OCI-LY1 (cell line): ENCODE measurements around the gene SUSD1.

Source experiments
- H2AFZ ChIP-seq: fragments of 200-600 bp; sonication (generic), shearing (Covaris generic); 2 replicates; pipeline ENCODE4 v1.6.0; 2014; ENCODE audit warnings: antibody characterized with exemption, mild to moderate bottlenecking, low read length
- H3F3A ChIP-seq: fragments of 200-600 bp; sonication (generic), shearing (Covaris generic); 2 replicates; pipeline ENCODE4 v1.6.0; 2014; ENCODE audit warnings: mild to moderate bottlenecking, antibody characterized with exemption, low read length, moderate library complexity; ENCODE audit not compliant: insufficient read depth
- H3K27ac ChIP-seq: fragments of 200-600 bp; sonication (generic); 2 replicates; pipeline ENCODE4 v1.5.1; 2014; ENCODE audit warnings: low read length, mixed run types, mild to moderate bottlenecking, low read depth; ENCODE audit not compliant: poor library complexity, severe bottlenecking
- H3K27me3 ChIP-seq: fragments of 200-600 bp; sonication (generic); 2 replicates; pipeline ENCODE4 v1.6.0; 2014; ENCODE audit warnings: antibody characterized with exemption, mild to moderate bottlenecking, low read length, moderate library complexity; ENCODE audit not compliant: insufficient read depth
- H3K36me3 ChIP-seq: fragments of 200-600 bp; sonication (generic); 2 replicates; pipeline ENCODE4 v1.6.1; 2014; ENCODE audit warnings: mild to moderate bottlenecking, antibody characterized with exemption, low read length, moderate library complexity, mixed read lengths; ENCODE audit not compliant: insufficient read depth
- H3K4me1 ChIP-seq: fragments of 200-600 bp; sonication (generic); 2 replicates; pipeline ENCODE4 v1.5.1; 2014; ENCODE audit warnings: mild to moderate bottlenecking, low read length, moderate library complexity; ENCODE audit not compliant: insufficient read depth, severe bottlenecking
- H3K4me2 ChIP-seq: fragments of 200-600 bp; sonication (generic), shearing (Covaris generic); 2 replicates; pipeline ENCODE4 v1.6.1; 2014; ENCODE audit warnings: low read length
- H3K4me3 ChIP-seq: fragments of 200-600 bp; sonication (generic); 2 replicates; pipeline ENCODE4 v1.5.1; 2014; ENCODE audit warnings: low read length, low read depth, mild to moderate bottlenecking, mixed read lengths; ENCODE audit not compliant: poor library complexity, severe bottlenecking
- H3K79me2 ChIP-seq: fragments of 200-600 bp; shearing (Covaris generic); 2 replicates; pipeline ENCODE4 v1.6.1; 2016; ENCODE audit warnings: mixed run types, low read length, mixed read lengths; ENCODE audit not compliant: insufficient read depth
- H3K9ac ChIP-seq: fragments of 200-600 bp; sonication (generic), shearing (Covaris generic); 2 replicates; pipeline ENCODE4 v1.6.1; 2014; ENCODE audit warnings: mild to moderate bottlenecking, low read length, mixed read lengths
- H3K9me2 ChIP-seq: fragments of 200-600 bp; sonication (generic), shearing (Covaris generic); 2 replicates; pipeline ENCODE4 v1.6.1; 2014; ENCODE audit warnings: low read depth, mild to moderate bottlenecking, low read length, mixed read lengths
- H3K9me3 ChIP-seq: fragments of 200-600 bp; shearing (Covaris generic); 2 replicates; pipeline ENCODE4 v1.6.1; 2014; ENCODE audit warnings: low read length, mixed read lengths
- H4K20me1 ChIP-seq: fragments of 200-600 bp; sonication (generic), shearing (Covaris generic); 2 replicates; pipeline ENCODE4 v1.6.0; 2016; ENCODE audit warnings: mild to moderate bottlenecking, low read length; ENCODE audit not compliant: insufficient read depth
- CTCF ChIP-seq: fragments of 200-600 bp; sonication (generic), shearing (Covaris generic); IDR thresholded peaks from 2 replicates; pipeline ENCODE4 v1.5.1; 2017; ENCODE audit warnings: mild to moderate bottlenecking, antibody characterized with exemption, low read length, moderate library complexity, mixed read lengths
- EZH2 ChIP-seq: fragments of 200-600 bp; sonication (generic), shearing (Covaris generic); IDR thresholded peaks from 2 replicates; pipeline ENCODE4 v1.8.0; 2017; ENCODE audit warnings: borderline replicate concordance, mixed run types, mild to moderate bottlenecking, antibody characterized with exemption, low read length, moderate library complexity, mixed read lengths

SUSD1 gene

GRCh38 chr9:112032743-112033142, 142.4 kb downstream of the SUSD1 start:
- Histone ChIP-seq H3F3A (no peaks in the 10 kb centered on the region), H3K27me3 (no peaks in the 10 kb centered on the region), H3K9me3 (no peaks in the 10 kb centered on the region), H3K4me2 (no peak overlapping the region), H3K36me3 (0 out of 2 replicates have a peak, but pooled peaks cover 4% of the 10 kb centered on the region), H3K4me3 (no peak overlapping the region), H3K9ac (no peak overlapping the region), H3K9me2 (no peaks in the 10 kb centered on the region), H3K27ac (no peak overlapping the region), H2AFZ (no peak overlapping the region), H3K4me1 (peaks cover 86% of the 10 kb centered on the region), H3K79me2 (no peaks in the 10 kb centered on the region), H4K20me1 (no peaks in the 10 kb centered on the region)
- TF ChIP-seq EZH2 (no peak), CTCF (no peak)

GRCh38 chr9:112032009-112032408, 143.1 kb downstream of the SUSD1 start:
- Histone ChIP-seq H3K27ac (peak overlapping the region; percentile 50), H3K4me2 (no peak overlapping the region), H3K9me3 (no peaks in the 10 kb centered on the region), H3K36me3 (0 out of 2 replicates have a peak, but pooled peaks cover under 1% of the 10 kb centered on the region), H4K20me1 (no peaks in the 10 kb centered on the region), H3K4me3 (no peak overlapping the region), H3K79me2 (no peaks in the 10 kb centered on the region), H3K9ac (no peak overlapping the region), H3K27me3 (no peaks in the 10 kb centered on the region), H3F3A (no peaks in the 10 kb centered on the region), H2AFZ (no peak overlapping the region), H3K4me1 (peaks cover 79% of the 10 kb centered on the region), H3K9me2 (no peaks in the 10 kb centered on the region)
- no peak for TF ChIP-seq EZH2
- TF ChIP-seq CTCF = no peak

GRCh38 chr9:112031400-112031799, 143.7 kb downstream of the SUSD1 start:
- Histone ChIP-seq H2AFZ (no peak overlapping the region), H3F3A (no peaks in the 10 kb centered on the region), H3K79me2 (no peaks in the 10 kb centered on the region), H4K20me1 (no peaks in the 10 kb centered on the region), H3K9ac (no peak overlapping the region), H3K36me3 (no peaks in the 10 kb centered on the region), H3K27me3 (no peaks in the 10 kb centered on the region), H3K4me2 (no peak overlapping the region), H3K27ac (peak overlapping the region; percentile 50), H3K9me3 (no peaks in the 10 kb centered on the region), H3K9me2 (no peaks in the 10 kb centered on the region), H3K4me3 (no peak overlapping the region), H3K4me1 (peaks cover 73% of the 10 kb centered on the region)
- no peak for TF ChIP-seq CTCF
